GM12878 (cell line): ENCODE results near the gene KIAA1217. TPM values are rescaled to one million over a fixed set of nuclear protein-coding genes. Genes with fewer than 3 reads are reported as not detected.

Experiments used
- ATAC-seq: fragments of 200-7000 bp; cut with Tn5 transposase; 3 replicates; pipeline ENCODE4 v1.9.1; 2020; ENCODE audit warnings: mild to moderate bottlenecking, moderate library complexity
- BruUV-seq: library from RNA; stranded (reverse); fragments of 400-500 nt; replicated peaks from 2 replicates; lab custom pipeline; 2021; lab: Mats Ljungman, UMichigan
- CTCF ChIA-PET: fragments of 300-600 bp; sonication (Branson Sonifier 250); formaldehyde crosslinking; extraction: SDS; loops from one replicate; lab custom pipeline; 2021; ENCODE audit warnings: inconsistent platforms; lab: Yijun Ruan, JAX
- POLR2A ChIA-PET: fragments of 350-600 bp; formaldehyde crosslinking; extraction: SDS; loops from one replicate; lab custom pipeline; 2021; ENCODE audit warnings: inconsistent platforms; lab: Charles Lee
- RAD21 ChIA-PET: fragments of 300-600 bp; sonication (Branson Sonifier 250); formaldehyde crosslinking; loops from one replicate; lab custom pipeline; 2023; ENCODE audit warnings: antibody characterized with exemption; ENCODE audit not compliant: unreplicated experiment; lab: Charles Lee
- SMC1A ChIA-PET: fragments of 300-600 bp; sonication (Branson Sonifier 250); formaldehyde crosslinking; loops from one replicate; lab custom pipeline; 2023; ENCODE audit not compliant: unreplicated experiment, uncharacterized antibody; lab: Charles Lee
- DNase-seq: peaks from one replicate; pipeline ENCODE4 v3.0.0-alpha.2; 2011; ENCODE audit warnings: low read depth, low spot score
- FAIRE-seq: peaks from 3 replicates; lab custom pipeline; 2011; peaks lifted over from hg19 to GRCh38; lab: Jason Lieb, UNC
- H2AFZ ChIP-seq: 2 replicates; pipeline ENCODE4 v1.6.0; 2011; ENCODE audit warnings: low read depth, low read length, control low read depth; ENCODE audit not compliant: control insufficient read depth
- H3K27ac ChIP-seq: 2 replicates; pipeline ENCODE4 v1.5.1; 2011; ENCODE audit warnings: control low read depth; ENCODE audit not compliant: control insufficient read depth, insufficient read depth
- H3K27me3 ChIP-seq, 2 experiments: replicated peaks in 1 of 2; 2 replicates each; pipeline versions ENCODE4 v1.6.0 to v1.6.1; 2011; ENCODE audit warnings: low read length in 1 of 2; ENCODE audit not compliant: control insufficient read depth in 2 of 2, insufficient read depth in 2 of 2
- H3K36me3 ChIP-seq, 2 experiments: 2 replicates each; pipeline ENCODE4 v1.5.1; 2011; ENCODE audit warnings: low read length in 1 of 2; ENCODE audit not compliant: control insufficient read depth in 2 of 2, insufficient read depth in 2 of 2
- H3K4me1 ChIP-seq: 2 replicates; pipeline ENCODE4 v1.6.1; 2011; ENCODE audit warnings: mild to moderate bottlenecking, low read length, moderate library complexity, mixed read lengths; ENCODE audit not compliant: control insufficient read depth, insufficient read depth
- H3K4me2 ChIP-seq: 2 replicates; pipeline ENCODE4 v1.6.0; 2011; ENCODE audit warnings: control low read depth; ENCODE audit not compliant: control insufficient read depth, insufficient read depth
- H3K4me3 ChIP-seq: fragments of 200-600 bp; sonication (generic); 2 replicates; pipeline ENCODE4 v1.5.1; 2016
- H3K79me2 ChIP-seq: 2 replicates; pipeline ENCODE4 v1.6.0; 2011; ENCODE audit warnings: low read length; ENCODE audit not compliant: control insufficient read depth, insufficient read depth
- H3K9ac ChIP-seq: 2 replicates; pipeline ENCODE4 v1.8.0; 2011; ENCODE audit warnings: low read length, control low read depth, mixed read lengths; ENCODE audit not compliant: control insufficient read depth, insufficient read depth
- H3K9me3 ChIP-seq: replicated peaks from 3 replicates; pipeline ENCODE4 v1.5.1; 2011; ENCODE audit warnings: mild to moderate bottlenecking, low read length; ENCODE audit not compliant: control insufficient read depth, insufficient read depth
- H4K20me1 ChIP-seq: 2 replicates; pipeline ENCODE4 v1.6.0; 2011; ENCODE audit not compliant: control insufficient read depth, insufficient read depth
- BCL3 ChIP-seq: IDR thresholded peaks from 2 replicates; pipeline ENCODE4 v1.6.1; 2011; ENCODE audit warnings: borderline replicate concordance, low read depth, mild to moderate bottlenecking, moderate library complexity, low read length; ENCODE audit not compliant: insufficient read depth, poor library complexity, severe bottlenecking
- EZH2 ChIP-seq: IDR thresholded peaks from 2 replicates; pipeline ENCODE4 v1.6.1; 2012; ENCODE audit warnings: low read depth, mild to moderate bottlenecking, control low read depth, inconsistent platforms, low read length, borderline replicate concordance; ENCODE audit not compliant: control insufficient read depth
- IRF4 ChIP-seq: IDR thresholded peaks from 2 replicates; pipeline ENCODE4 v1.6.1; 2011; ENCODE audit warnings: low read depth, low read length
- PAX5 ChIP-seq: IDR thresholded peaks from 2 replicates; pipeline ENCODE4 v1.6.1; 2011; ENCODE audit warnings: low read depth, low read length, borderline replicate concordance
- POU2F2 ChIP-seq: IDR thresholded peaks from 3 replicates; pipeline ENCODE4 v1.6.1; 2011; ENCODE audit warnings: low read depth, mild to moderate bottlenecking, low read length, borderline replicate concordance
- ZNF622 ChIP-seq: fragments of 450-650 bp; IDR thresholded peaks from 2 replicates; pipeline ENCODE4 v1.6.1; 2017; ENCODE audit warnings: mild to moderate bottlenecking, inconsistent platforms
- WGBS: methylation state at CpG from one replicate; pipeline ENCODE4 v1.1.6; 2016; ENCODE audit warnings: low lambda C conversion rate; ENCODE audit not compliant: insufficient replicate concordance, insufficient coverage; ENCODE audit errors: missing lambda C conversion rate; 5-methylcytosine and 5-hydroxymethylcytosine counted together
- in situ Hi-C: fragments of 300-500 bp; cut with MboI; formaldehyde crosslinking; loops from 9 replicates; pipeline ENCODE4 v1.14.3; 2018; ENCODE audit warnings: mixed read lengths
- intact Hi-C: fragments of 100-400 bp; cut with micrococcal nuclease; formaldehyde crosslinking; loops from one replicate; pipeline ENCODE4 v1.14.2; 2022; ENCODE audit not compliant: unreplicated experiment
- polyA plus RNA-seq, 11 experiments: library from polyadenylated mRNA; depleted of rRNA in 4 of 11; unstranded in 6 of 11; stranded (reverse) in 5 of 11; fragments of >200 nt; fragmentation: Nextera tagmentation in 4 of 11; fragmentation: Illumina TruSeq in 1 of 11; extraction: Ambion mirVana in 4 of 11; extraction: Trizol in 1 of 11; gene quantifications; 1 replicate in 1 of 11; 2 replicates in 10 of 11; pipeline versions ENCODE4 v1.2.1 to v1.2.3, GENCODE V29; 2011 to 2016; ENCODE audit warnings: inconsistent platforms in 2 of 11, missing spikeins in 2 of 11, low read depth in 1 of 11
- total RNA-seq, 4 experiments: library from RNA; depleted of rRNA in 3 of 4; stranded (reverse); fragments of >200 nt in 3 of 4; fragmentation: Illumina TruSeq in 1 of 4; extraction: Trizol in 1 of 4; gene quantifications; 2 replicates each; pipeline versions ENCODE4 v1.2.1 to v1.2.3, GENCODE V29; 2013 to 2021

KIAA1217 gene
- total and polyA plus RNA-seq, 10 of the 15 experiments (the other 5 are each of a cell fraction or from before 2014, with no cell fraction given): 0.57 to 3.8 (median 2.1) TPM

DNA sequence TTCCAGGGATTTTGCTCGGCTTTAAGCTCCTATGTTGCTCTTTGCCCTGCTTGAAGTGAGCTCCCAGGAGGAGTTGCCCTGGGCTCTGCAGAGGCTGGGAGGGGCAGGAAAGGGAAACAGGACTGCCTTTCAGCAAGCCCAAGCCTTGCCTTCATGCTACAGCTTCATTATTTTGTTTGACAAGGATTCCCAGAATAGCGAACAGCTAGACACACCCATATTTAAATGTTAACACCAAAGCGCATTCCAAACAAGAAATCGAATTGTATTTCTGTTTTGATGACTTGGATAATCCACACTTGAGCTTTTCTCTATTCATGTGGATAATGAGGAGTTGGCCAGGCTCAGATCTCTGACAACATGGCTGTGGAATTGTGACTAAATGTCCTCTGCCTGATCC lies 6.3 kb downstream of the KIAA1217 start:
- in situ Hi-C loops: no loop called here
- no peaks in the 10 kb centered on the region for H3K36me3 ChIP-seq
- 68% methylated on average over 4 of the region's 4 CpGs for WGBS
- no peak overlapping the region for H3K27ac ChIP-seq
- no peaks in the 10 kb centered on the region; the same call in 2 of the 3 replicates for H3K9me3 ChIP-seq
- no peaks in the 10 kb centered on the region for H3K4me1 ChIP-seq
- TF ChIP-seq POU2F2 (no peak), EZH2 (no peak), ZNF622 (no peak), BCL3 (no peak), PAX5 (no peak), IRF4 (no peak)
- H3K79me2 ChIP-seq: no peaks in the 10 kb centered on the region; the same call in 1 of the 2 replicates
- SMC1A ChIA-PET: interaction anchor here (0.6 to 1.8 kb wide), 6 partner anchors 9 to 303 kb away, joined by 3 to 6 read pairs (median 4); no protein-coding TSS in a partner anchor
- FAIRE-seq: no peak
- H3K9ac ChIP-seq: no peak overlapping the region
- no peak overlapping the region for H2AFZ ChIP-seq
- POLR2A ChIA-PET: no interaction called here
- CTCF ChIA-PET: interaction anchor here (0.9 to 1.3 kb wide), 4 partner anchors 22 to 305 kb away, joined by 3 to 4 read pairs (median 3); no protein-coding TSS in a partner anchor
- H3K4me3 ChIP-seq: no peak overlapping the region
- intact Hi-C loops: no loop called here
- RAD21 ChIA-PET: interaction anchor here (1.6 kb wide), 1 partner anchor 168 kb away, joined by 4 read pairs; no protein-coding TSS in a partner anchor
- H4K20me1 ChIP-seq: no peaks in the 10 kb centered on the region
- H3K27me3 ChIP-seq: no peaks in the 10 kb centered on the region
- ATAC-seq: no peak
- BruUV-seq: no TSS peak
- H3K4me2 ChIP-seq: no peak overlapping the region
- no peak for DNase-seq
